HUES64 (cell line): ENCODE results near the gene PLEKHH2. TPM values are rescaled to one million over a fixed set of nuclear protein-coding genes. Genes with fewer than 3 reads are reported as not detected.
"Not testable (repeated sequence)": the region's sequence is repeated elsewhere in the genome, so short reads cannot be mapped to it uniquely, and the experiment has no call there.

Experiments
- H3K27ac ChIP-seq: 2 replicates; pipeline ENCODE4 v1.7.0; 2013; ENCODE audit warnings: low read depth, low read length, inconsistent platforms
- H3K27me3 ChIP-seq: 2 replicates; pipeline ENCODE4 v1.6.1; 2013; ENCODE audit warnings: mild to moderate bottlenecking, low read length; ENCODE audit not compliant: insufficient read depth
- H3K36me3 ChIP-seq: 2 replicates; pipeline ENCODE4 v1.6.1; 2013; ENCODE audit warnings: mild to moderate bottlenecking, low read length; ENCODE audit not compliant: insufficient read depth
- H3K4me1 ChIP-seq: 2 replicates; pipeline ENCODE4 v1.6.1; 2013; ENCODE audit warnings: mild to moderate bottlenecking, low read length, moderate library complexity; ENCODE audit not compliant: insufficient read depth
- H3K4me3 ChIP-seq: 2 replicates; pipeline ENCODE4 v1.5.1; 2013; ENCODE audit warnings: mild to moderate bottlenecking, low read length, moderate library complexity
- H3K9ac ChIP-seq: 2 replicates; pipeline ENCODE4 v1.6.1; 2013; ENCODE audit warnings: mild to moderate bottlenecking, low read depth, low read length
- H3K9me3 ChIP-seq: 2 replicates; pipeline ENCODE4 v1.6.1; 2013; ENCODE audit warnings: low read depth, low read length; ENCODE audit not compliant: insufficient read depth
- WGBS: fragments of 150-250, 120-280 bp; methylation state at CpG from one replicate; pipeline ENCODE4 v1.1.7; 2013; ENCODE audit warnings: missing lambda C conversion rate; 5-methylcytosine and 5-hydroxymethylcytosine counted together
- polyA plus RNA-seq, 2 experiments: library from polyadenylated mRNA; stranded (reverse); fragments of 50-300 nt; gene quantifications; one replicate each; pipeline ENCODE4 v1.2.3, GENCODE V29; 2013

The PLEKHH2 gene
- 1.4 TPM for polyA plus RNA-seq (2013, experiment 1 of 2)
- 3.1 TPM for polyA plus RNA-seq (2013, experiment 2 of 2)

GRCh38 chr2:43637030-43637803, at the start of gene PLEKHH2:
Gene PLEKHH2, plus strand, starts transcription at chr2:43637260. Its CDS starts 7,414 bp downstream, at chr2:43644674.
- Histone ChIP-seq H3K36me3 (no peaks in the 10 kb centered on the region), H3K4me1 (no peaks in the 10 kb centered on the region; the same call in 1 of the 2 replicates), H3K27me3 (peaks cover 21% of the 10 kb centered on the region), H3K9ac (peak within 1 kb of the TSS; percentile 45; the same call in 1 of the 2 replicates), H3K9me3 (no peaks in the 10 kb centered on the region), H3K27ac (no peak within 1 kb of the TSS), H3K4me3 (peak within 1 kb of the TSS; percentile 74)
- WGBS: under 1% methylated on average over 75 of the region's 75 CpGs

DNA sequence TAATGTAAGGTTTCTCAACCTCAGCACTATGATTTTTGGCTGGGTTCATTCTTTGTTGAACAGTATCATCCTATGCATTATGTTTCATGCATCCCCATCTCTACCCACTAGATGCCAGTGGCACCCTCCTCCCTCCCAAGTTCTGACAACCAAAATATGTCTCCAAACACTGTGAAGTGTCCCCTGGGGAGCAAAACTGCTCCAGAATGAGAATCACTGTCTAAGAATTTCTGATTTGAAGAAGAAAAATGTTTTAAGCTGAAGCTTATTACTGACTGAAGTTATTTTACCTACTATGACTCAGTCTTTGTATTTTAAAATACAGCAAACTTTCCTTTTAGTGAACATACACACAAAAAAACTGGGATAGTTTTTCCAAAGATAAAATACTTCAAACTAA, 44.6 kb upstream of the PLEKHH2 start:
- Histone ChIP-seq H3K9ac (no peak overlapping the region), H3K4me1 (peaks cover 4% of the 10 kb centered on the region; the same call in 1 of the 2 replicates), H3K27me3 (no peaks in the 10 kb centered on the region), H3K27ac (no peak overlapping the region), H3K4me3 (no peak overlapping the region), H3K36me3 (peaks cover 48% of the 10 kb centered on the region), H3K9me3 (no peaks in the 10 kb centered on the region)

GRCh38 chr2:43593254-43593653, 43.8 kb upstream of the PLEKHH2 start:
- Histone ChIP-seq H3K4me1 (peaks cover 4% of the 10 kb centered on the region; the same call in 1 of the 2 replicates), H3K4me3 (no peak overlapping the region), H3K9me3 (no peaks in the 10 kb centered on the region), H3K36me3 (peaks cover 40% of the 10 kb centered on the region), H3K9ac (no peak overlapping the region), H3K27me3 (no peaks in the 10 kb centered on the region), H3K27ac (no peak overlapping the region)
- WGBS: 96% methylated on average over 3 of the region's 3 CpGs

- peaks cover 24% of the 10 kb centered on the region for H3K36me3 ChIP-seq
- peak overlapping the region; percentile 82 for H3K4me3 ChIP-seq
- no peaks in the 10 kb centered on the region for H3K27me3 ChIP-seq
- peak overlapping the region; percentile 94 for H3K9ac ChIP-seq
- H3K9me3 ChIP-seq: no peaks in the 10 kb centered on the region
- no peak overlapping the region for H3K27ac ChIP-seq
- 95% methylated on average over 2 of the region's 3 CpGs for WGBS
- H3K4me1 ChIP-seq: peaks cover 4% of the 10 kb centered on the region; the same call in 1 of the 2 replicates
Observed at GRCh38 chr2:43594875-43595274, 42.2 kb upstream of the PLEKHH2 start.

DNA sequence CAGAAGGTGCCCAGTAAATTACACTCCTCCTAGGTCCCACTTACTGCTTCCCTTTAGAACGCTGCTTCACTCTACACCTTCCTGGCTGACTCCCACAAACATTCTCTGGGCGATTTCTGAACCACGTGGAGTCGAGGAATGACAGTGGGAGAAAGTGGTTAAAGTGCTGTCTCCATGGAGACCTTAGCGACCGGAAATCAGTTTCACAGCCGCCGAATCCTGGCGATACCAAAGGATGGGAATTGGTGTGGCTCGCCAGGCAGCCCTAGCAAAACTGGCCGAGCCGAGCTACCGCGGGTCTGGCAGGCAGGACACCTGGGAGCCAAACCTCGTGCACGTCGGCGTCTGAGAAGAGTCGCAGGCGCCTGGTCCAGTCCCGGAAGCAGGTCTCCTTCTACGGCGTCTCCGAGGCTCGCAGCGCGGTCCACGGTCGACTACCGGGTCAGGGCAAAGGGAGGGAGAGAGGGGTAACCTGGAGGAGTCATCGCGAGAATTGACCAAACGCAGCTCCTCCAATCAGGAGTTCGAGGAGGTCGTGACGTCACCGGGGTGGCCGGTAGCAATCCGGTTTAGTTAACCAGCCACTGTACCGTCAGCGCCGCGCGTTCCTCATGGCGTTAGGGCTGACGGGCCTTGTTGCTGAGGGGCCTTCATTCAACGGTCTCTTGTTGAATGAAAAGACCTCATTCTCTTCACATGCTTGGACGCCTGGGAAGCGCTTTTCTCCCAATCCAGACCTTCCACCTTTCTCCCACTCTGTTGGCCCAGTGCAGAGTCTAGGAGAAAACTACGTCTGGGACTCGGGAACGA, 41.3 kb upstream of the PLEKHH2 start, which contains the start of gene THADA:
Gene THADA, minus strand, starts transcription at position 436 of the 810 bp plus-strand sequence. CDS start 3,646 bp downstream, outside the sequence.
- H3K27ac ChIP-seq: peak within 1 kb of the TSS; percentile 88
- peak within 1 kb of the TSS; percentile 94 for H3K9ac ChIP-seq
- peaks cover 4% of the 10 kb centered on the region; the same call in 1 of the 2 replicates for H3K4me1 ChIP-seq
- no peaks in the 10 kb centered on the region for H3K27me3 ChIP-seq
- H3K9me3 ChIP-seq: no peaks in the 10 kb centered on the region
- H3K4me3 ChIP-seq: peak within 1 kb of the TSS; percentile 82
- H3K36me3 ChIP-seq: peaks cover 16% of the 10 kb centered on the region
- under 1% methylated on average over 52 of the region's 52 CpGs for WGBS

GRCh38 chr2:43600596-43600995, 36.5 kb upstream of the PLEKHH2 start:
- not testable (repeated sequence) for H3K36me3 ChIP-seq, H3K9ac ChIP-seq, H3K27me3 ChIP-seq, H3K4me1 ChIP-seq, H3K27ac ChIP-seq, H3K4me3 ChIP-seq, H3K9me3 ChIP-seq
- WGBS: 86% methylated on average over 1 of the region's 1 CpG

DNA sequence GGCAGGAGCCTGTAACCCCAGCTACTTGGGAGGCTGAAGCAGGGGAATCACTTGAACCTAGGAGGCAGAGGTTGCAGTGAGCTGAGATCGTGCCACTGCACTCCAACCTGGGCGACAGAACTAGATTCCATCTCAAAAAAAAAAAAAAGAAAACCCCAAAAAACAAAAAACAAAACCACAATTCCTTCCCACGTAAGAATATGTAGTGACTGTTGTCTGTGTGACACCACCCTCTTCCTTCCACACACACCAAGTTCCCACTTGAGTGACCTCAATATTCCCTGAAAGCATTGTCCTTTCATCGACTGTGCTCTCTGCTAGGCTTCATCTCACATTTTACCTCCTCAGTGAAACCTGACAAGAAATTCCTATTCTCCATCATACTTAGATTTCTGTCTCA, 32.4 kb upstream of the PLEKHH2 start:
- no peak overlapping the region for H3K9ac ChIP-seq
- 77% methylated on average over 4 of the region's 4 CpGs for WGBS

GRCh38 chr2:43605079-43605655, 31.9 kb upstream of the PLEKHH2 start:
- H3K27ac ChIP-seq: no peak overlapping the region
- no peaks in the 10 kb centered on the region for H3K27me3 ChIP-seq
- no peaks in the 10 kb centered on the region for H3K36me3 ChIP-seq
- 0 out of 2 replicates have a peak, but pooled peaks cover 9% of the 10 kb centered on the region for H3K4me1 ChIP-seq
- H3K4me3 ChIP-seq: no peak overlapping the region
- 27% methylated on average over 2 of the region's 2 CpGs for WGBS
- H3K9me3 ChIP-seq: no peaks in the 10 kb centered on the region
- H3K9ac ChIP-seq: no peak overlapping the region

More for the DNA sequence above, 32.4 kb upstream of the PLEKHH2 start:
- no peaks in the 10 kb centered on the region for H3K36me3 ChIP-seq
- H3K27ac ChIP-seq: no peak overlapping the region
- no peaks in the 10 kb centered on the region for H3K9me3 ChIP-seq
- no peaks in the 10 kb centered on the region for H3K27me3 ChIP-seq
- 0 out of 2 replicates have a peak, but pooled peaks cover 9% of the 10 kb centered on the region for H3K4me1 ChIP-seq
- H3K4me3 ChIP-seq: no peak overlapping the region

GRCh38 chr2:43605851-43606250, 31.2 kb upstream of the PLEKHH2 start:
- Histone ChIP-seq H3K4me1 (0 out of 2 replicates have a peak, but pooled peaks cover 9% of the 10 kb centered on the region), H3K9me3 (no peaks in the 10 kb centered on the region), H3K27ac (no peak overlapping the region), H3K36me3 (no peaks in the 10 kb centered on the region), H3K4me3 (no peak overlapping the region), H3K27me3 (no peaks in the 10 kb centered on the region), H3K9ac (no peak overlapping the region)
- 93% methylated on average over 5 of the region's 5 CpGs for WGBS

- Histone ChIP-seq H3K9me3 (no peaks in the 10 kb centered on the region), H3K4me1 (0 out of 2 replicates have a peak, but pooled peaks cover 9% of the 10 kb centered on the region), H3K4me3 (no peak overlapping the region), H3K9ac (no peak overlapping the region), H3K36me3 (no peaks in the 10 kb centered on the region), H3K27ac (no peak overlapping the region), H3K27me3 (no peaks in the 10 kb centered on the region)
- 42% methylated on average over 5 of the region's 6 CpGs for WGBS
Observed at GRCh38 chr2:43609290-43609918, 27.7 kb upstream of the PLEKHH2 start.
